ENCODE results near the gene PDP2.

The PDP2 gene

GRCh38 chr16:66920299-66920590 lies 39.9 kb downstream of the PDP2 start:
- no peaks in the 10 kb centered on the region for H3K79me2 ChIP-seq (ENCODE audit: insufficient read depth, low read depth)
- no peaks in the 10 kb centered on the region for H3K36me3 ChIP-seq (ENCODE audit: insufficient read depth)
- H3K4me1 ChIP-seq (ENCODE audit: low read depth, poor library complexity, severe bottlenecking), result no peaks in the 10 kb centered on the region
- H3K27me3 ChIP-seq (ENCODE audit: insufficient read depth, low read depth), result peaks cover 12% of the 10 kb centered on the region; the same call in 1 of the 2 replicates
- H3K9ac ChIP-seq, result no peak overlapping the region
- no peaks in the 10 kb centered on the region for H4K20me1 ChIP-seq (ENCODE audit: insufficient read depth)
- no peak overlapping the region for H3K4me3 ChIP-seq (IDR thresholded peaks at IDR 0.05; ENCODE audit: insufficient read depth, low read depth, low read length)
- no peak overlapping the region for H3K27ac ChIP-seq
- H2AFZ ChIP-seq (ENCODE audit: low read depth), result no peak overlapping the region
- no peak overlapping the region for H3K4me2 ChIP-seq
- TF ChIP-seq, protein P1, sequence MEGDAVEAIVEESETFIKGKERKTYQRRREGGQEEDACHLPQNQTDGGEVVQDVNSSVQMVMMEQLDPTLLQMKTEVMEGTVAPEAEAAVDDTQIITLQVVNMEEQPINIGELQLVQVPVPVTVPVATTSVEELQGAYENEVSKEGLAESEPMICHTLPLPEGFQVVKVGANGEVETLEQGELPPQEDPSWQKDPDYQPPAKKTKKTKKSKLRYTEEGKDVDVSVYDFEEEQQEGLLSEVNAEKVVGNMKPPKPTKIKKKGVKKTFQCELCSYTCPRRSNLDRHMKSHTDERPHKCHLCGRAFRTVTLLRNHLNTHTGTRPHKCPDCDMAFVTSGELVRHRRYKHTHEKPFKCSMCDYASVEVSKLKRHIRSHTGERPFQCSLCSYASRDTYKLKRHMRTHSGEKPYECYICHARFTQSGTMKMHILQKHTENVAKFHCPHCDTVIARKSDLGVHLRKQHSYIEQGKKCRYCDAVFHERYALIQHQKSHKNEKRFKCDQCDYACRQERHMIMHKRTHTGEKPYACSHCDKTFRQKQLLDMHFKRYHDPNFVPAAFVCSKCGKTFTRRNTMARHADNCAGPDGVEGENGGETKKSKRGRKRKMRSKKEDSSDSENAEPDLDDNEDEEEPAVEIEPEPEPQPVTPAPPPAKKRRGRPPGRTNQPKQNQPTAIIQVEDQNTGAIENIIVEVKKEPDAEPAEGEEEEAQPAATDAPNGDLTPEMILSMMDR (conservative IDR thresholded peaks at IDR 0.05; ENCODE audit: low read depth, low read length), result no peak

DNA sequence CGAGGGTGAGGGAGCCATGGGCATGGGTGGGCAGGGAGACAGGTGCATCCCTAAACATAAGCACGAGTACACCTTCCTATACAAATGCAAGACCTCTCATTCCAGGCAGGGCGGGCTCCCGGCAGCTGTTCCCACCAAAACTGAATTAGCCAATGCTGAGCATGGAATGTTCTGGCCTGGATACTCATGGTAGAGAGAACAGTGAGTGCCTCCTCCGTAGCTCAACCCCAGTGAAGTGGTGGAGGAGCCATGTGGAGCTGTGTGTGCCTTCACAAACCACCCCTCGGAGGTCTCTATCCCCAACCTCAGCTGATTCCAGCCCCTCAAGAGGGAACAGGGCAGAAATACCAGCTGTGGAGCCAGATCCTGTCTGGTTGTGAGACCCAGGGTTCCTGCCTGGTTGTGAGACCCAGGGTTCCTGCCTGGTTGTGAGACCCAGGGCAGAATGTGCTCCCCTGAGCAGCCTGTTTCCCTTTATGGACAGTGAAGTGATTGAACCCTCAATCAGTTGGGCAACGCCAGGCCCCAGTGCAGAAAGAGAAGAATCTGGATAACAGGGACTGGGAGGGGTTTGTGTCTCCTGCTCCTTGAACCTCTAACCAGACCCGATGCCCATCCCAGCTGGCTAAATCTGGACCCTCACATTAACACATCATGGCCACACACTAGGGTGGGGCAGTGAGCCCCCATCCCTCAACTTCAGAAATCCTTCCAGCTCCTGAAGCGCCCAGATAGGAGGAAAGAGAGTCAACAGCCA lies 40.8 kb downstream of the PDP2 start:
- TF ChIP-seq, protein P1 (conservative IDR thresholded peaks at IDR 0.05; ENCODE audit: low read depth, low read length), result no peak
- Histone ChIP-seq H3K27ac (no peak overlapping the region), H3K79me2 (ENCODE audit: insufficient read depth, low read depth) (no peaks in the 10 kb centered on the region), H3K36me3 (ENCODE audit: insufficient read depth) (no peaks in the 10 kb centered on the region), H3K4me1 (ENCODE audit: low read depth, poor library complexity, severe bottlenecking) (peaks cover 7% of the 10 kb centered on the region), H3K4me2 (no peak overlapping the region), H3K27me3 (ENCODE audit: insufficient read depth, low read depth) (peaks cover 12% of the 10 kb centered on the region; the same call in 1 of the 2 replicates), H3K4me3 (IDR thresholded peaks at IDR 0.05; ENCODE audit: insufficient read depth, low read depth, low read length) (no peak overlapping the region), H4K20me1 (ENCODE audit: insufficient read depth) (no peaks in the 10 kb centered on the region), H2AFZ (ENCODE audit: low read depth) (no peak overlapping the region), H3K9ac (no peak overlapping the region)

GRCh38 chr16:66921729-66922450 lies 41.6 kb downstream of the PDP2 start:
- Histone ChIP-seq H3K27me3 (ENCODE audit: insufficient read depth, low read depth) (peaks cover 12% of the 10 kb centered on the region; the same call in 1 of the 2 replicates), H2AFZ (ENCODE audit: low read depth) (no peak overlapping the region), H4K20me1 (ENCODE audit: insufficient read depth) (no peaks in the 10 kb centered on the region), H3K9ac (no peak overlapping the region), H3K4me2 (no peak overlapping the region), H3K4me3 (IDR thresholded peaks at IDR 0.05; ENCODE audit: insufficient read depth, low read depth, low read length) (no peak overlapping the region), H3K36me3 (ENCODE audit: insufficient read depth) (no peaks in the 10 kb centered on the region), H3K4me1 (ENCODE audit: low read depth, poor library complexity, severe bottlenecking) (peaks cover 15% of the 10 kb centered on the region), H3K27ac (no peak overlapping the region), H3K79me2 (ENCODE audit: insufficient read depth, low read depth) (no peaks in the 10 kb centered on the region)
- TF ChIP-seq, protein P1 (conservative IDR thresholded peaks at IDR 0.05; ENCODE audit: low read depth, low read length), result no peak

- no peak overlapping the region for H3K27ac ChIP-seq
- H3K4me2 ChIP-seq, result no peak overlapping the region
- H3K4me1 ChIP-seq (ENCODE audit: low read depth, poor library complexity, severe bottlenecking), result peaks cover 29% of the 10 kb centered on the region
- H3K36me3 ChIP-seq (ENCODE audit: insufficient read depth), result no peaks in the 10 kb centered on the region
- no peak overlapping the region for H3K4me3 ChIP-seq (IDR thresholded peaks at IDR 0.05; ENCODE audit: insufficient read depth, low read depth, low read length)
- no peak overlapping the region for H2AFZ ChIP-seq (ENCODE audit: low read depth)
- H4K20me1 ChIP-seq (ENCODE audit: insufficient read depth), result no peaks in the 10 kb centered on the region
- no peaks in the 10 kb centered on the region for H3K79me2 ChIP-seq (ENCODE audit: insufficient read depth, low read depth)
- TF ChIP-seq, protein P1 (conservative IDR thresholded peaks at IDR 0.05; ENCODE audit: low read depth, low read length), result no peak
- H3K27me3 ChIP-seq (ENCODE audit: insufficient read depth, low read depth), result peaks cover 8% of the 10 kb centered on the region; the same call in 1 of the 2 replicates
- no peak overlapping the region for H3K9ac ChIP-seq
Observed at GRCh38 chr16:66923247-66923731, 43.0 kb downstream of the PDP2 start.
